SU-DHL-6 (cell line): ENCODE measurements around the gene MRPL44.

Experiments
- EZH2phosphoT487 ChIP-seq: fragments of 200-600 bp; sonication (generic), shearing (Covaris generic); conservative IDR thresholded peaks from 2 replicates; pipeline ENCODE4 v1.6.1; 2018; ENCODE audit warnings: mild to moderate bottlenecking, antibody characterized with exemption, low read length, moderate library complexity, mixed read lengths
- TF ChIP-seq, protein P1 (sequence below): fragments of 200-600 bp; sonication (generic); IDR thresholded peaks from one replicate; pipeline ENCODE4 v1.5.1; 2017; ENCODE audit warnings: antibody characterized with exemption, mild to moderate bottlenecking, low read length, moderate library complexity; ENCODE audit not compliant: insufficient read depth, poor library complexity, severe bottlenecking

GRCh38 chr2:224016963-224017362 is 59.7 kb downstream of the MRPL44 start:
- TF ChIP-seq, protein P1, sequence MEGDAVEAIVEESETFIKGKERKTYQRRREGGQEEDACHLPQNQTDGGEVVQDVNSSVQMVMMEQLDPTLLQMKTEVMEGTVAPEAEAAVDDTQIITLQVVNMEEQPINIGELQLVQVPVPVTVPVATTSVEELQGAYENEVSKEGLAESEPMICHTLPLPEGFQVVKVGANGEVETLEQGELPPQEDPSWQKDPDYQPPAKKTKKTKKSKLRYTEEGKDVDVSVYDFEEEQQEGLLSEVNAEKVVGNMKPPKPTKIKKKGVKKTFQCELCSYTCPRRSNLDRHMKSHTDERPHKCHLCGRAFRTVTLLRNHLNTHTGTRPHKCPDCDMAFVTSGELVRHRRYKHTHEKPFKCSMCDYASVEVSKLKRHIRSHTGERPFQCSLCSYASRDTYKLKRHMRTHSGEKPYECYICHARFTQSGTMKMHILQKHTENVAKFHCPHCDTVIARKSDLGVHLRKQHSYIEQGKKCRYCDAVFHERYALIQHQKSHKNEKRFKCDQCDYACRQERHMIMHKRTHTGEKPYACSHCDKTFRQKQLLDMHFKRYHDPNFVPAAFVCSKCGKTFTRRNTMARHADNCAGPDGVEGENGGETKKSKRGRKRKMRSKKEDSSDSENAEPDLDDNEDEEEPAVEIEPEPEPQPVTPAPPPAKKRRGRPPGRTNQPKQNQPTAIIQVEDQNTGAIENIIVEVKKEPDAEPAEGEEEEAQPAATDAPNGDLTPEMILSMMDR, result no peak
- no peak for TF ChIP-seq EZH2phosphoT487
